ENCODE measurements around the gene SLC25A45. TPM values are rescaled to one million over a fixed set of nuclear protein-coding genes. Genes with fewer than 3 reads are reported as not detected.

The SLC25A45 gene
- total RNA-seq, 2 donors from 2014 or later: 11.7 to 13.3 TPM

DNA sequence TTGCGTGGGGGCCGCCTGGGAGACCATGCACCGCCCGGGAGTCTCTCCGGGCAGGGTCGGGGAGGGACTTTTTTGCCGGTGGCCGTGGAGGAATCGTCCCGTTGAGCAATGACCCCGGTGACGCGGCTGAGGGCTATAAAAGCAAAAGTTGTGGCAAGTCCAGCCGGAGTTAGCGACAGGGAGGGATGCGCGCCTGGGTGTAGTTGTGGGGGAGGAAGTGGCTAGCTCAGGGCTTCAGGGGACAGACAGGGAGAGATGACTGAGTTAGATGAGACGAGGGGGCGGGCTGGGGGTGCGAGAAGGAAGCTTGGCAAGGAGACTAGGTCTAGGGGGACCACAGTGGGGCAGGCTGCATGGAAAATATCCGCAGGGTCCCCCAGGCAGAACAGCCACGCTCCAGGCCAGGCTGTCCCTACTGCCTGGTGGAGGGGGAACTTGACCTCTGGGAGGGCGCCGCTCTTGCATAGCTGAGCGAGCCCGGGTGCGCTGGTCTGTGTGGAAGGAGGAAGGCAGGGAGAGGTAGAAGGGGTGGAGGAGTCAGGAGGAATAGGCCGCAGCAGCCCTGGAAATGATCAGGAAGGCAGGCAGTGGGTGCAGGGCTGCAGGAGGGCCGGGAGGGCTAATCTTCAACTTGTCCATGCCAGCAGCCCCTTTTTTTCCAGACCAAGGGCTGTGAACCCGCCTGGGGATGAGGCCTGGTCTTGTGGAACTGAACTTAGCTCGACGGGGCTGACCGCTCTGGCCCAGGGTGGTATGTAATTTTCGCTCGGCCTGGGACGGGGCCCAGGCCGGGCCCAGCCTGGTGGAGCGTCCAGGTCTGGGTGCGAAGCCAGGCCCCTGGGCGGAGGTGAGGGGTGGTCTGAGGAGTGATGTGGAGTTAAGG, 40.4 kb upstream of the SLC25A45 start, which contains the start of gene NEAT1:
Gene NEAT1 (plus strand): TSS at position 166 of the 883 bp plus-strand sequence.
- H3K27ac ChIP-seq: peak within 1 kb of the TSS; percentile 100
- DNase-seq (ENCODE audit: low spot score): peak; percentile 97
- H3K27me3 ChIP-seq (replicated peaks; ENCODE audit: insufficient read depth): no peaks in the 10 kb centered on the region
- TF ChIP-seq POLR2A (IDR thresholded peaks at IDR 0.05): peak; percentile 97
- TF ChIP-seq, protein P1, sequence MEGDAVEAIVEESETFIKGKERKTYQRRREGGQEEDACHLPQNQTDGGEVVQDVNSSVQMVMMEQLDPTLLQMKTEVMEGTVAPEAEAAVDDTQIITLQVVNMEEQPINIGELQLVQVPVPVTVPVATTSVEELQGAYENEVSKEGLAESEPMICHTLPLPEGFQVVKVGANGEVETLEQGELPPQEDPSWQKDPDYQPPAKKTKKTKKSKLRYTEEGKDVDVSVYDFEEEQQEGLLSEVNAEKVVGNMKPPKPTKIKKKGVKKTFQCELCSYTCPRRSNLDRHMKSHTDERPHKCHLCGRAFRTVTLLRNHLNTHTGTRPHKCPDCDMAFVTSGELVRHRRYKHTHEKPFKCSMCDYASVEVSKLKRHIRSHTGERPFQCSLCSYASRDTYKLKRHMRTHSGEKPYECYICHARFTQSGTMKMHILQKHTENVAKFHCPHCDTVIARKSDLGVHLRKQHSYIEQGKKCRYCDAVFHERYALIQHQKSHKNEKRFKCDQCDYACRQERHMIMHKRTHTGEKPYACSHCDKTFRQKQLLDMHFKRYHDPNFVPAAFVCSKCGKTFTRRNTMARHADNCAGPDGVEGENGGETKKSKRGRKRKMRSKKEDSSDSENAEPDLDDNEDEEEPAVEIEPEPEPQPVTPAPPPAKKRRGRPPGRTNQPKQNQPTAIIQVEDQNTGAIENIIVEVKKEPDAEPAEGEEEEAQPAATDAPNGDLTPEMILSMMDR (IDR thresholded peaks at IDR 0.05): no peak
- TF ChIP-seq POLR2AphosphoS5 (IDR thresholded peaks at IDR 0.05): peak; percentile 97
- peaks cover 19% of the 10 kb centered on the region for H3K4me1 ChIP-seq (replicated peaks)
- no peaks in the 10 kb centered on the region for H3K9me3 ChIP-seq
- no peaks in the 10 kb centered on the region for H3K36me3 ChIP-seq
- peak within 1 kb of the TSS; percentile 83 to 97 for H3K4me3 ChIP-seq
- intact Hi-C loops (cut with DNase I): no loop called here
- WGBS: 2% methylated on average over 40 of the region's 40 CpGs

DNA sequence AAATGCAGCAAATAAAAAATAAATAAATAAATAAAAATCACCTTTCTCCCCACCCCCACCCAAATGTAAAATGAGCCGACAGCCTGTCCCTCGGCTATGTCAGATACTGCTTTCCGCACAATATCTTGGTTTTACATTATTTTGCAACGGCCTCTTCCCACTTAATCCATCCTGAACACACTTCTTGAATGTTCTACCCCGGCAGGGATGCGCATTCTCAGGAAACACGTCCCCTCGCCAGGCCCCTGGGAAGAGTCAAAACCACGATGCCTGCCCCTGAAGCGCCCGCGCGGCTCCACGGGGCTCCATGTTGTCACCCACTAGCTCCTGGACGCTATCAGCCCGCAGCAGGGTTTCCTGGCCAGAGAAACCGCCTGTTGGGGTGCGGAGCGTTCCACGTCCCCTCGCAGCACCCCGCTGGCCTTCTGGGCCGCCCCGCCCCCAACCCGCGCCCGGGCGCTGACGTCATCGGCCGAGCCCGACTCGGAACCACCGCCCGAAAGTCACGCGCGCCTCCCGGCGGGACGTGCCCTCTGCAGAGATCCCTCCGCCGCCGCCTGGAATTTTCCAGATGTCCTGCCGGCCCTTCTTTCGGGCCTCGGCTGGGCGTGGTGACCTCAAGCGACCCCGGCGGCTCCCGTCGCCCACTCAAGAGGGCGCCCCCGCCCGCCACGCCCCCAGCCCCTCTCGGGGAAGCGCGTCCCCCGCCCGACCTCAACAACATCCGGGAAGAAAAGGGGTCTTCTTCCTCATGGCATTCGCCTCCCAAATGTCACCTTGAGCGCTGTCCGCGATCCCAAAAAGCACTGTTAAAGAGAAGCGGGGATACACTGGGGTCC, 39.6 kb upstream of the SLC25A45 start:
- peak overlapping the region; percentile 100 for H3K27ac ChIP-seq
- H3K27me3 ChIP-seq (replicated peaks; ENCODE audit: insufficient read depth): no peaks in the 10 kb centered on the region
- peak; percentile 96 for DNase-seq (ENCODE audit: low spot score)
- peaks cover 27% of the 10 kb centered on the region for H3K4me1 ChIP-seq (replicated peaks)
- no peaks in the 10 kb centered on the region for H3K36me3 ChIP-seq
- under 1% methylated on average over 52 of the region's 68 CpGs for WGBS
- TF ChIP-seq, protein P1 (IDR thresholded peaks at IDR 0.05): peak in 1 of 4 experiments; percentile 0
- TF ChIP-seq POLR2AphosphoS5 (IDR thresholded peaks at IDR 0.05) (peak; percentile 97), POLR2A (IDR thresholded peaks at IDR 0.05) (peak; percentile 61)
- H3K4me3 ChIP-seq: peak overlapping the region; percentile 83 to 97
- H3K9me3 ChIP-seq: no peaks in the 10 kb centered on the region
- intact Hi-C loops (cut with DNase I): no loop called here

DNA sequence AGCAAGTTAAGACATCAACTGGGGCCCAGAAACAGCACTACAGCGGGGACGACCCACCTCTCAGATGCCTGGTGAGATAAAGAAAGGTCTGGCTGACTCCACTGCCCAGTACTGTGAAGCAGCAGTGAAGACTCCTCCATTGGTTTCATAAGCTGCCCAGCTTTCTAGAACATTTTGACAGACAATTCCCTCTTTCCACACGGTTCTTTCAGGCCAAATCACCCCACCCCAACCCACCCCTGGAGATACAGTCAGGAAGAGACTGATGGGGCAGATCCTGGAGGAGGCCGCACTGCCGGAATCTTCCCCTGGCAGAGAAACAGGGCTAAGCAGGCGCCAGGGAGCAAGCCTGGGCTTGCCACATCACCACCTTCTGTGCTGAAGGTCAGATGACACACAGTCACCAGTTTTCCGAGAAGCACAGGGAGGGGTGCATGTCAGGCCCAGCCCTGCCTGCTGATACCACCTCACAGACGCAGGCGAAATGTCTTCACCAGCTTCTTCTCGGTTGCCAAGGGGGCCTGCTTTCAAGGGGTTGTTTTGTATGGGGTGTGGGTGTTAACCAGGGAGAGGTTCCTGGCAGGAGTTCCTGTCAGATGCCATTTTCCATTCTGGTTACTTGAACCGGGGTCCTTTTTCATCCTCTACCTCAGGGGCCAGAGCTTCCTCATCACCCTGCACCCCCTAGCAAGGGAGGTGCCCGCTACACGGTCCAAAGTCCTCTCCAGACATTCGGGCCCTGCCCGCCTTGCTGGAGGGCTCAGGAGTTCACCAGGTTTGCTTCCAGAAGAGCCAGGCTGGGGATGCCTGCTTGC, 38.7 kb upstream of the SLC25A45 start:
- WGBS: 3% methylated on average over 15 of the region's 15 CpGs
- H3K36me3 ChIP-seq: no peaks in the 10 kb centered on the region
- H3K27ac ChIP-seq: peak overlapping the region; percentile 100
- peaks cover 27% of the 10 kb centered on the region for H3K4me1 ChIP-seq (replicated peaks)
- intact Hi-C loops (cut with DNase I): no loop called here
- H3K9me3 ChIP-seq: no peaks in the 10 kb centered on the region
- DNase-seq (ENCODE audit: low spot score): peak; percentile 98
- H3K4me3 ChIP-seq: peak overlapping the region; percentile 83 to 97
- no peaks in the 10 kb centered on the region for H3K27me3 ChIP-seq (replicated peaks; ENCODE audit: insufficient read depth)
- peak; percentile 56 for TF ChIP-seq POLR2A (IDR thresholded peaks at IDR 0.05)
- peak; percentile 99 for TF ChIP-seq POLR2AphosphoS5 (IDR thresholded peaks at IDR 0.05)
- TF ChIP-seq, protein P1 (IDR thresholded peaks at IDR 0.05): no peak

GRCh38 chr11:65420506-65420905, 38.1 kb upstream of the SLC25A45 start:
- WGBS: 77% methylated on average over 2 of the region's 2 CpGs
- no peaks in the 10 kb centered on the region for H3K9me3 ChIP-seq
- TF ChIP-seq POLR2AphosphoS5 (IDR thresholded peaks at IDR 0.05): no peak
- TF ChIP-seq, protein P1 (IDR thresholded peaks at IDR 0.05): no peak
- no peak for TF ChIP-seq POLR2A (IDR thresholded peaks at IDR 0.05)
- H3K36me3 ChIP-seq: no peaks in the 10 kb centered on the region
- intact Hi-C loops (cut with DNase I): no loop called here
- H3K27ac ChIP-seq: peak overlapping the region; percentile 100
- no peak for DNase-seq (ENCODE audit: low spot score)
- peaks cover 27% of the 10 kb centered on the region for H3K4me1 ChIP-seq (replicated peaks)
- no peaks in the 10 kb centered on the region for H3K27me3 ChIP-seq (replicated peaks; ENCODE audit: insufficient read depth)
- peak overlapping the region in 1 of 2 donors; percentile 97 for H3K4me3 ChIP-seq
